ENCODE measurements around the gene ZNF766.
A peak's percentile ranks its signal among the peaks of the same experiment; 100 is the strongest.
"Not testable (repeated sequence)": the region's sequence is repeated elsewhere in the genome, so short reads cannot be mapped to it uniquely, and the experiment has no call there.

The ZNF766 gene

GRCh38 chr19:52273301-52273700 lies 3.9 kb downstream of the ZNF766 start:
- intact Hi-C loops (cut with DNase I) = no loop called here
- DNase-seq = no peak

DNA sequence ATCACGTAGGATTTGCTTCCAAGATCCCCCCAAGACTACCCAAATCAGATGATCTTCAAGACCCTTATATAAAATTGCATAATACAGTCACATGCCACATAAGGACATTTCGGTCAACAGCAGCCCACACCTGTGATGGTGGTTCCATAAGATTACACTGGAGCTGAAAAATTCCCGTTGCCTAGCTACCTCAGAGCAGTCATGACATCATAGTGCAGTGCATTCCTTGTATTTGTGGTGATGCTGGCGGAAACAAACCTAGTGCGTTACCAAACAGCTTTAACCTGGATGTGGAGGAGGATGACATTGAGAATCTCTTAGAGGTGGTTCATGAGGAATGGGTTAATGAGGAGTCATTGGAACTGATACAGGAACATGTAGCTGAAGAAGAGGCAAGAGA lies 4.8 kb downstream of the ZNF766 start:
- intact Hi-C loops (cut with DNase I) = no loop called here
- no peak for DNase-seq

GRCh38 chr19:52275988-52276387 lies 6.6 kb downstream of the ZNF766 start:
- DNase-seq = no peak
- intact Hi-C loops (cut with DNase I) = no loop called here

GRCh38 chr19:52277471-52277870 lies 8.1 kb downstream of the ZNF766 start:
- DNase-seq = no peak
- intact Hi-C loops (cut with DNase I) = no loop called here

DNA sequence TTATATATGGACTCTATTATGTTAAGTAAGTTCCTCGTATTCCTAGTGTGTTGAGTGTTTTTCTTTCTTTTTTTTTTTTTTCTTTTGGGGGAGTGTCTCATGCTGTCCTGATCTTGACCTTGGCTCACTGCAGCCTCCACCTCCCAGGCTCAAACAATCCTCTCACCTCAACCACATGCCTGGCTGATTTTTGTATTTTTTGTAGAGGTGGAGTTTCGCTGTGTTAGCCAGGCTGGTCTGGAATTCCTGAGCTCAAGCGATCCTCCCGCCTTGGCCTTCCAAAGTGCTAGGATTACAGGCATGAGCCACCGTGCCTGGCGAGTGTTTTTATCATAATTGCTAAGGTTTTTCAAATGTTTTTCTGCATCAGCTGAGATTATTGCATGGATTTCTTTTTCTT lies 16.9 kb downstream of the ZNF766 start:
- intact Hi-C loops (cut with DNase I) = no loop called here

GRCh38 chr19:52291781-52292180 lies 22.4 kb downstream of the ZNF766 start:
- no peak for DNase-seq

More for the DNA sequence above, 16.9 kb downstream of the ZNF766 start:
- no peak for DNase-seq

DNA sequence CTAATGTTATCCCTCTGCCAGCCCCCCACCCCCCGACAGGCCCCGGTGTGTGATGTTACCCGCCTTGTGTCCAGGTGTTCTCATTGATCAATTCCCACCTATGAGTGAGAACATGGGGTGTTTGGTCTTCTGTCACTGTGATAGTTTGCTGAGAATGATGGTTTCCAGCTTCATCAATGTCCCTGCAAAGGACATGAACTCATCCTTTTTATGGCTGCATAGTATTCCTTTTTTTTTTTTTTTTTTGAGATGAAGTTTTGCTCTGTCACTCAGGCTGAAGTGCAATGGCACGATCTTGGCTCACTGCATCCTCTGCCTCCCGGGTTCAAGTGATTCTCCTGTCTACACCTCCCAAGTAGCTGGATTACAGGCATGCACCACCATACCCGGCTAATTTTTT lies 23.6 kb downstream of the ZNF766 start:
- intact Hi-C loops (cut with DNase I) = not testable (repeated sequence)

More at GRCh38 chr19:52291781-52292180, 22.4 kb downstream of the ZNF766 start:
- intact Hi-C loops (cut with DNase I) = no loop called here

DNA sequence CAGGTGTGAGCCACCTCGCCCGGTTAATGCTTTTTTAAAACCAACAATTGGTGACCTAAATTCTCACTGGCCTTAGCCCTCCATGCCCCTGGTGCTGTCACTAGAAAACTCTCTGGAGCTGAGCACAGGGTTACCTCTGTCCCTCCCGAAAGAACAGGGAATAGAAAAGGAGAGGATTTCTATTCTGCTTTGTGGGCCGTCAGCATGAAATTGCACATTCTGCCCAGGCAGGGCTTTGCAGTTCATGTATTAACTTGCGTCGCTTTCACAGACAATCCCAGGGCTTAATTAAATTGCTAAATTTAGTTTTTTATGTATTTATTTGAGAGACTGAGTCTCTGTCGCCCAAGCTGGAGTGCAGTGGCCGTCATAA lies 27.0 kb downstream of the ZNF766 start:
- intact Hi-C loops (cut with DNase I) = loop anchor here (2.0 kb wide), 3 partner anchors 26 to 74 kb away; no protein-coding TSS in a partner anchor
- no peak for DNase-seq

More for the DNA sequence above, 23.6 kb downstream of the ZNF766 start:
- DNase-seq = not testable (repeated sequence)

- intact Hi-C loops (cut with DNase I) = loop anchor here (2.0 kb wide), 3 partner anchors 26 to 74 kb away; no protein-coding TSS in a partner anchor
- DNase-seq = peak; percentile 64 to 96 (median 82)
Observed at GRCh38 chr19:52296773-52297600, 27.6 kb downstream of the ZNF766 start, which contains the start of gene ZNF480. ZNF480 (plus strand) TSS chr19:52297169; CDS start chr19:52300413, 3,244 bp downstream.

DNA sequence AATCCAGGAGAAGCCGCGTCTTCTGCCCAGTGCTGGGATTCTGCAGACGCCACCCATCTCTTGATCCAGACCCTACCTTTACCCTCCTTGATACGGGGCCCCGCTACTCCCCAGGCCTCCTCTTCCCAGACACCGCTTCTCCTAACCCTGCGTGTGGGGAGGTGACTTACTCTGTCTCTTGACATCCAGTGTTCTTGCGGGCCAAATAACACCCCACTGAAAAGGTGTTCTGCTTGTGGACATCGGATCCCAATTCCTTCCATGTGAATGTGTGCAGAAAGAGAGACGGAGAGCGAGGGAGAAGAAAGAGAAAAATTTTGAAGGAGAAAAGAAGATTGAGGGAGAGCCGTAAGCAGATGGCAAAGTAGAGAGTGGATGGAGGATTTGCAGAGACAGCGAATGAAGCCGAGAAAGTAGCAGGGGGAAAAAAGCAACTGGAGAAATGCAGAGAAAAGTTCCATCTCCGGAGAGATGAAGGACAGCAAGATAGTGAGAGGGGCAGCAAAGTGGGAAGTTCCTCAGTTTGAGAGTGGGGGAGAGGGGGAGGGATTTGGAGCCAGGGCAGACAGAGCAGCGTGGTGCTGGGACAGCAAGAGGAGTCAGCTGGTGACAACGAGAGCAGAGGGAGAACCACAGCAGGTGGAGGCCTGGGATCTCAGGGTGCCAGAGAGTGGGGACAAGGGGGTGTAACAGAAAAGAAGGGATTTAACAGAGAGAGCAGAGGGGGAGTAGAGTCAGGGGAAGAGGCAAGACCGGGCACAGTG lies 28.4 kb downstream of the ZNF766 start:
- no peak for DNase-seq
- intact Hi-C loops (cut with DNase I) = loop anchor here (2.0 kb wide), 3 partner anchors 27 to 73 kb away; no protein-coding TSS in a partner anchor

DNA sequence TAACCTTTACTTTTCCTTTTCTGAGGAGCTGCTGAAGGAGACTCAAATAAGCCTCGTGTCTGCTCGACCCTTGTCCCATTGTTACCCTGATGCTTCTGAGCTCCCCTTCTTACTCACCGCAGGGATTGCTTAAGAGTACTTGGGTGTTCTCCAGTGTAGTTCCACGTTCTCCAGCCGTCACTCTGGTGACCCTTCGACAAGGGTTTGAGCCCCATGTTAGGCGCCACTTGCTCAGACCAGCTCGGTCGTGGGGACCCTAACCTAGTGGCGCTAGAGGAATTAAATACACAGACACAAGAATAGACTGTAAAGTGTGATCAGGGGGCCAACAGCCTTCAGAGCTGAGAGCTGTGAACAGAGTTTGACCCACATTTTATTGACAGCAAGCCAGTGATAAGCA lies 37.9 kb downstream of the ZNF766 start:
- DNase-seq = no peak
- intact Hi-C loops (cut with DNase I) = no loop called here

DNA sequence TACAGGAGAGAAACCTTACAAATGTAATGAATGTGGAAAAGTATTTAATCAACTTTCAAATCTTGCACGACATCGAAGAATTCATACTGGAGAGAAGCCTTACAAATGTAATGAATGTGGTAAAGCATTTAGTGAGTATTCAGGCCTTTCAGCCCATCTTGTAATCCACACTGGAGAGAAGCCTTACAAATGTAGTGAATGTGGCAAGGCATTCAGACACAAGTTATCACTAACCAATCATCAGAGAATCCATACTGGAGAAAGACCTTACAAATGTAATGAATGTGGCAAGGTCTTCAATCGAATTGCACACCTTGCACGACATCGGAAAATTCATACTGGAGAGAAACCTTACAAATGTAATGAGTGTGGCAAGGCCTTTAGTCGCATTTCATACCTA lies 53.0 kb downstream of the ZNF766 start:
- intact Hi-C loops (cut with DNase I) = no loop called here
- no peak for DNase-seq

GRCh38 chr19:52331757-52332156 lies 62.4 kb downstream of the ZNF766 start:
- DNase-seq = peak in 1 of 10 donors; percentile 51
- intact Hi-C loops (cut with DNase I) = no loop called here

DNA sequence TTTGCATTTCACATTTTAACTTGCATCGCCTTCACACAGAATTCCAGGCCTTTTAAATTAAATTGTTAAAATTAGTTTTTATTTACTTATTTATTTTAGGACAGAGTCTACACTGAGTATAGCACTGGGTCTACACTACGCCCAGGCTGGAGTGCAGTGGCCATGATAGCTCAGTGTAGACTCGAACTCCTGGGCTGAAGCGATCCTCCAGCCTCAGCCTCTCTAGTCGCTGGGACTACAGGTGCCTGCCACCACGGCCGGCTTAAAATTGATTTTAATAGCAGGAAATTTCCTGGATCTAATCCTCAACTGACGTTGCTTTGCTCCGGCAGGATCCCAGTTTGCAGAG lies 66.4 kb downstream of the ZNF766 start:
- DNase-seq = no peak
- intact Hi-C loops (cut with DNase I) = loop anchor here (1.0 to 2.0 kb wide), 2 partner anchors 34 to 39 kb away; partner anchors contain the start of genes ZNF480 and ZNF880

GRCh38 chr19:52336117-52336790 lies 66.9 kb downstream of the ZNF766 start, which contains the start of gene ZNF610:
ZNF610 (plus strand) TSS chr19:52336243; CDS start chr19:52349173, 12,930 bp downstream.
- intact Hi-C loops (cut with DNase I) = loop anchor here (1.0 kb wide), 1 partner anchor 33 kb away; the partner anchor contains the start of gene ZNF880
- DNase-seq = peak; percentile 84 to 99 (median 91)

DNA sequence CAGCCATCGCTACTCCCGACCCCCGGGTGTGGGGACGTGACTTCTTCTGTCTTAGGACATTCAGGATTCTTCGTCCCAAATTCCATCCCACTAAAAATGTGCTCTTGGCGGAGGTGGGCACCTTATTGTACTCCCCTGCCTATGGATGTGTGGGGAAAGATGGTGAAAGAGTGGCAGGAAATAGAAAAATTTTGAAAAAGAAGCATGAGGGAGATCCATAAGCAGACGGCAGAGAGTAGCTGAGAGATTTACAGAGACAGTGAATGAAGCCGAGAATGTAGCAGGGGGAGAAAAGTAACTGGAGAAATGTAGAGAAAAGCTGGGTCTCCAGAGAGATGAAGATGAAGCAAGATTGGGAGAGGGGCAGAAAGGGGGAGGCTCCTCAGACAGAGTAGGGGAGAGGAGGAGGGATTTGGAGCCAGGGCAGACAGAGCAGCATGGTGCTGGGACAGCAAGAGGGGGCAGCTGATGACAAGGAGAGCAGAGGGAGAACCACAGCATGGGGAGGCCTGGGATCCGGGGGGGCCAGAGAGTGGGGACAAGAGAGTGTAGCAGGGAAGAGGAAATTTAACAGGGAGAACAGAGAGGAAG lies 67.5 kb downstream of the ZNF766 start:
- peak in 1 of 10 donors; percentile 41 for DNase-seq
- intact Hi-C loops (cut with DNase I) = loop anchor here (1.0 kb wide), 1 partner anchor 32 kb away; the partner anchor contains the start of gene ZNF880

DNA sequence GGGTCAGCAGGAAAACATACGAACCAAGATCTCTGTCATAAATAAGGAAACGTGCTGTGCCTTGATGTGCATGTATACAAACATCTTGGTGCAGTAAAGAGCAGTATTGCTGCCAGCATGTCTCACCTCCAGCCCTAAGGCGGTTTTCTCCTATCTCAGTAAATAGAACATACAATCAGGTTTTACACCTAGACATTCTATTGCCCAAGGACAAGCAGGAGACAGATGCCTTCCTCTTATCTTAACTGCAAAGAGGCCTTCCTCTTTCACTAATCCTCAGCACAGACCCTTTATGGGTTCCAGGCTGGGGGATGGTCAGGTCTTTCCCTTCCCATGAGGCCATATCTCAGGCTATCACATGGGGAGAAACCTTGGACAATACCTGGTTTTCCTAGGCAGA lies 69.6 kb downstream of the ZNF766 start:
- DNase-seq; intact Hi-C loops (cut with DNase I): not testable (repeated sequence)

GRCh38 chr19:52343548-52343947 lies 74.2 kb downstream of the ZNF766 start:
- intact Hi-C loops (cut with DNase I) = no loop called here
- DNase-seq = peak in 6 of 10 donors; percentile 12 to 83 (median 38)

DNA sequence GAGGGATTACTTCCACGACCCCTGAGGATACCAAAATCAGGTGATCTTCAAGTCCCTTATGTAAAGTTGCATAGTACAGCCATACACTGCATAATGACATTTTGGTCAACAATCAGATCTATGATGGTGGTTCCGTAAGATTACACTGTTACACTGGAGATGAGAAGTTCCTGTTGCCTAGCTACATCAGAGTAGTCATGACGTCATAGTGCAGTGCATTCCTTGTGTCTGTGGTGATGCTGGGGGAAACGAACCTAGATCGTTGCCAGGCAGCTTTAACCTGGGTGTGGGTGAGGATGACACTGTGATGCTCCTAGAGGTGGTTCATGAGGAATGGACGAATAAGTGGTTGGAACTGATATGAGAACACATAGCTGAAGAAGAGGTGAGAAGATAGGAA lies 75.8 kb downstream of the ZNF766 start:
- intact Hi-C loops (cut with DNase I) = no loop called here
- no peak for DNase-seq
